ENCODE data around the gene ITGB2. TPM values are rescaled to one million over a fixed set of nuclear protein-coding genes. Genes with fewer than 3 reads are reported as not detected.

ITGB2 gene
- total RNA-seq, 1 experiment from 2014 or later, result 6.0 TPM

- no peak overlapping the region for H3K4me3 ChIP-seq
- ChIA-PET CTCF (interaction anchor here (1.0 kb wide), 1 partner anchor 29 kb away, joined by 3 read pairs; no protein-coding TSS in a partner anchor), POLR2A (ENCODE audit: unreplicated experiment) (no interaction called here)
- peak overlapping the region; percentile 74 for H3K27ac ChIP-seq
- no peak for TF ChIP-seq CTCF (conservative IDR thresholded peaks at IDR 0.05)
- no peak for TF ChIP-seq EZH2 (IDR thresholded peaks at IDR 0.05; ENCODE audit: low read depth)
- no peak for DNase-seq
- no peak overlapping the region for H2AFZ ChIP-seq
- H3K36me3 ChIP-seq (ENCODE audit: low read depth), result no peaks in the 10 kb centered on the region
- no TSS peak for BruUV-seq (replicated peaks)
- H3K4me2 ChIP-seq, result peak overlapping the region; percentile 60
- no peaks in the 10 kb centered on the region for H3K9me2 ChIP-seq (ENCODE audit: insufficient read depth)
- no peaks in the 10 kb centered on the region for H3K27me3 ChIP-seq (ENCODE audit: insufficient read depth, low read depth)
- H3K79me2 ChIP-seq (ENCODE audit: low read depth), result peaks cover 7% of the 10 kb centered on the region
- peaks cover 62% of the 10 kb centered on the region for H3K4me1 ChIP-seq (replicated peaks; ENCODE audit: insufficient read depth)
- no peaks in the 10 kb centered on the region for H3K9me3 ChIP-seq (ENCODE audit: insufficient read depth, low read depth)
- intact Hi-C loops (cut with micrococcal nuclease; ENCODE audit: unreplicated experiment), result loop anchor here (5.0 kb wide), 1 partner anchor 40 kb away; the partner anchor contains the start of gene PTTG1IP
- H3F3A ChIP-seq (ENCODE audit: insufficient read depth, low read depth), result peaks cover 39% of the 10 kb centered on the region
- no peaks in the 10 kb centered on the region for H4K20me1 ChIP-seq (ENCODE audit: insufficient read depth)
Measured at GRCh38 chr21:44912158-44912473, 8.6 kb downstream of the ITGB2 start.

- ChIA-PET CTCF (interaction anchor here (0.6 to 1.1 kb wide), 4 partner anchors 10 to 28 kb away, joined by 3 to 16 read pairs (median 3); no protein-coding TSS in a partner anchor), POLR2A (ENCODE audit: unreplicated experiment) (interaction anchor here (0.5 to 0.7 kb wide), 4 partner anchors 16 to 605 kb away, joined by 4 to 5 read pairs (median 4); no protein-coding TSS in a partner anchor)
- peak overlapping the region; percentile 60 for H3K4me2 ChIP-seq
- no peak overlapping the region for H3K4me3 ChIP-seq
- H3K9me2 ChIP-seq (ENCODE audit: insufficient read depth), result no peaks in the 10 kb centered on the region
- DNase-seq, result peak; percentile 84
- H3K27ac ChIP-seq, result peak overlapping the region; percentile 74
- no peak overlapping the region for H2AFZ ChIP-seq
- peaks cover 57% of the 10 kb centered on the region for H3K4me1 ChIP-seq (replicated peaks; ENCODE audit: insufficient read depth)
- TF ChIP-seq CTCF (conservative IDR thresholded peaks at IDR 0.05), result peak; percentile 76
- no peak for TF ChIP-seq EZH2 (IDR thresholded peaks at IDR 0.05; ENCODE audit: low read depth)
- no TSS peak for BruUV-seq (replicated peaks)
- no peaks in the 10 kb centered on the region for H3K9me3 ChIP-seq (ENCODE audit: insufficient read depth, low read depth)
- H3K36me3 ChIP-seq (ENCODE audit: low read depth), result no peaks in the 10 kb centered on the region
- H3F3A ChIP-seq (ENCODE audit: insufficient read depth, low read depth), result peaks cover 33% of the 10 kb centered on the region
- intact Hi-C loops (cut with micrococcal nuclease; ENCODE audit: unreplicated experiment), result loop anchor here (5.0 kb wide), 1 partner anchor 39 kb away; the partner anchor contains the start of gene PTTG1IP
- H3K27me3 ChIP-seq (ENCODE audit: insufficient read depth, low read depth), result no peaks in the 10 kb centered on the region
- H3K79me2 ChIP-seq (ENCODE audit: low read depth), result peaks cover 7% of the 10 kb centered on the region
- no peaks in the 10 kb centered on the region for H4K20me1 ChIP-seq (ENCODE audit: insufficient read depth)
Measured at GRCh38 chr21:44911384-44912157, 9.1 kb downstream of the ITGB2 start.

GRCh38 chr21:44911068-44911383 lies 9.7 kb downstream of the ITGB2 start:
- peak overlapping the region; percentile 74 for H3K27ac ChIP-seq
- POLR2A ChIA-PET (ENCODE audit: unreplicated experiment), result interaction anchor here (0.6 to 0.7 kb wide), 3 partner anchors 25 to 604 kb away, joined by 4 read pairs; no protein-coding TSS in a partner anchor
- DNase-seq, result no peak
- CTCF ChIA-PET, result interaction anchor here (0.6 to 1.1 kb wide), 3 partner anchors 10 to 22 kb away, joined by 3 to 16 read pairs (median 3); no protein-coding TSS in a partner anchor
- H3K27me3 ChIP-seq (ENCODE audit: insufficient read depth, low read depth), result no peaks in the 10 kb centered on the region
- TF ChIP-seq CTCF (conservative IDR thresholded peaks at IDR 0.05) (no peak), EZH2 (IDR thresholded peaks at IDR 0.05; ENCODE audit: low read depth) (no peak)
- peaks cover 7% of the 10 kb centered on the region for H3K79me2 ChIP-seq (ENCODE audit: low read depth)
- no peaks in the 10 kb centered on the region for H3K36me3 ChIP-seq (ENCODE audit: low read depth)
- no peak overlapping the region for H2AFZ ChIP-seq
- H3F3A ChIP-seq (ENCODE audit: insufficient read depth, low read depth), result peaks cover 28% of the 10 kb centered on the region; the same call in 1 of the 2 replicates
- no peaks in the 10 kb centered on the region for H4K20me1 ChIP-seq (ENCODE audit: insufficient read depth)
- H3K4me3 ChIP-seq, result no peak overlapping the region
- no peaks in the 10 kb centered on the region for H3K9me3 ChIP-seq (ENCODE audit: insufficient read depth, low read depth)
- BruUV-seq (replicated peaks), result no TSS peak
- intact Hi-C loops (cut with micrococcal nuclease; ENCODE audit: unreplicated experiment), result loop anchor here (5.0 kb wide), 1 partner anchor 39 kb away; the partner anchor contains the start of gene PTTG1IP
- H3K4me2 ChIP-seq, result peak overlapping the region; percentile 60
- H3K4me1 ChIP-seq (replicated peaks; ENCODE audit: insufficient read depth), result peaks cover 52% of the 10 kb centered on the region
- H3K9me2 ChIP-seq (ENCODE audit: insufficient read depth), result no peaks in the 10 kb centered on the region
